Measurements from ENCODE around the gene CNGB1.

DNA sequence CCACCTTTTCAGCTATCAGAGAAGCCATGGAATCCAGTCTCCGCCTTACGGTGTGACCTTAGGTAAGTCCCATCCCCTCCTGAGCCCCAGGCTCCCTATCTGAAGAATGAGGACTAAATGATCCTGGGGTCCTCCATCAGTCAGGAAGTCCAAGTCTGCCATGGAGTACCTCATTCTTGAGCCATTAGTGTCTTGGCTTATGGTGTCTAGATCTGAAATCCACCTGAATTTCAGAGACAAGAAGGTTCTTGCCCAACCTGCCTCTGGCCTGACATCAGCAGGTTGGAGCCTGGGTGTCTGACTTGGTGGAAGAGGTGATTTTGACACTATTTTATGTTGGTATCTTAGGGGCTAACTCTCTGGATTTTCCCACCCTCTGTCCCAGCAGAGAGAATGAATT is 47.1 kb downstream of the CNGB1 start:
- TF ChIP-seq, protein P1, sequence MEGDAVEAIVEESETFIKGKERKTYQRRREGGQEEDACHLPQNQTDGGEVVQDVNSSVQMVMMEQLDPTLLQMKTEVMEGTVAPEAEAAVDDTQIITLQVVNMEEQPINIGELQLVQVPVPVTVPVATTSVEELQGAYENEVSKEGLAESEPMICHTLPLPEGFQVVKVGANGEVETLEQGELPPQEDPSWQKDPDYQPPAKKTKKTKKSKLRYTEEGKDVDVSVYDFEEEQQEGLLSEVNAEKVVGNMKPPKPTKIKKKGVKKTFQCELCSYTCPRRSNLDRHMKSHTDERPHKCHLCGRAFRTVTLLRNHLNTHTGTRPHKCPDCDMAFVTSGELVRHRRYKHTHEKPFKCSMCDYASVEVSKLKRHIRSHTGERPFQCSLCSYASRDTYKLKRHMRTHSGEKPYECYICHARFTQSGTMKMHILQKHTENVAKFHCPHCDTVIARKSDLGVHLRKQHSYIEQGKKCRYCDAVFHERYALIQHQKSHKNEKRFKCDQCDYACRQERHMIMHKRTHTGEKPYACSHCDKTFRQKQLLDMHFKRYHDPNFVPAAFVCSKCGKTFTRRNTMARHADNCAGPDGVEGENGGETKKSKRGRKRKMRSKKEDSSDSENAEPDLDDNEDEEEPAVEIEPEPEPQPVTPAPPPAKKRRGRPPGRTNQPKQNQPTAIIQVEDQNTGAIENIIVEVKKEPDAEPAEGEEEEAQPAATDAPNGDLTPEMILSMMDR (IDR thresholded peaks at IDR 0.05): no peak
- no peak for TF ChIP-seq POLR2A (IDR thresholded peaks at IDR 0.05)

Data from uterus (tissue), 2 donors.